ENCODE data around the gene EXT2.

Gene EXT2

DNA sequence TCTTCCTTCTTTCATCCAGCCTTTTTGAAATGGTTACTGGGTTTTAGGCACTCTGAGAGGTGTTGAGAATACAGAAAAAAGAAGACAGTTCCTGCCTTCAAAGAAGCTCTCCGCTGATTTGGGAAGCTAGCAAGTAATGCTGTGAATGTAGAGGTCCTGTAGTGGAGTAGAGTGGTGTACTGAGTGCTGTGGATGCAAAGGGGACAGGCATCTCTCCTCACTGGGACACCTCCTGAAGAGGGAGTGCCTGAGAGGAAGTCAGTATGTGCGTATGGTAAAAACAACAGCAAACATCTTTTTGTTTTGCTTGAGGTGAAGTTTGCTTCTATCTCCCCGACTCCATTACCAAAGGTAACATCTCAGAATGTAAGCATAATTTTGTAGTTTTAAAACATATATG lies 77.5 kb downstream of the EXT2 start:
- DNase-seq: no peak

DNA sequence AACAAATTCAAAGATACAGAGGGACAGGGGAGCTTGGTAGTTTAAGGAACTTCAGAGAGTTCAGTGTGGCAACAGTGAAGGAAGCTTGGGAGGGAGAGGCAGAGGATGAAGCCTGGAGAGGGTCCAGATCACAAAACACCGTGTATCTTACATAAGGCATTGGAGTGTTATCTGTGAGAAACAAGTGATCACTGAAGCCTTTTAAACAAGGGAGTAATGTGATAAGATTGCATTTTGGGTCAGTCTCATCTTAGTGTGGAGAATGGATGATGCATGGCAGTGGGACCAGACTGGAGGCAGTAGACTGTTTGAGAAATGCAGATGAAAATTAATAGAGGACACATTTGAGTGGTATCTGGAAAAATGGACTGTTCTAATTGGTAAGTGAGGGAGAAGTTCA lies 79.4 kb downstream of the EXT2 start:
- DNase-seq: no peak

DNA sequence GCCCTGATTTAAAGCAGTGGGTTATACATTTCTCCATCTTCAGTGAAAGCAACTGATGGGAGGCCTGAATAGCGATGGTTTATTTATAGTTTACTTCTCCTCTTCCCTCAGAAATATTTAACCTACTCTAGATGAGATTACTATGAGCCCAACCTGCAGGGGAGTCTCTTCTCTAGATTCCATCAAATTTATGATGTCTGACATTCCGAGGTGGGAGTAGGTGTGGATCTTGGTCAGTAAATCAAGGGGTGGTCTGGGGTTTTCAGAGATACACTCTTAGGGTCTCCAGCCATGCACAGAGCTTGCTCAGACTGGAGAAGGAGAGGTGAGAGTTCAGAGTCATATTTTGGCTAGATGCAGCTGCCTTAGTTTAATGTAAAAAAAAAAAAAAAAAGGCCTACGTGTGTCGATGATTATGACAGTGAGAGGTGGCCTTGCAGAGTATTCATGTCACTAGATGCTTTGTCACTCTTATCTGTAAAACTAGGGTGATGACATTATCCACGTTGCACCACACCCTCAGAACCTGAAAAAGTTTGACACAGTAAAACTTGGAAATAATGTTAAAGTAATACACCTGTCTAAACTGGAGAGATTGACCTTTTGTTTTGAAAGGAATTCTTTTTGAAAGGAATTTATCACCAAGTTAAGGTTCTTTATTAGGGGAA lies 81.2 kb downstream of the EXT2 start:
- no peak for DNase-seq

GRCh38 chr11:44177905-44178304 lies 82.4 kb downstream of the EXT2 start:
- DNase-seq: no peak

- no peak for DNase-seq
These were observed 82.9 kb downstream of the EXT2 start for GRCh38 chr11:44178381-44178780.

GRCh38 chr11:44179173-44179572 lies 83.7 kb downstream of the EXT2 start:
- no peak for DNase-seq

GRCh38 chr11:44180107-44180506 lies 84.6 kb downstream of the EXT2 start:
- no peak for DNase-seq

- no peak for DNase-seq
These were observed 90.0 kb downstream of the EXT2 start for GRCh38 chr11:44185522-44185921.

DNA sequence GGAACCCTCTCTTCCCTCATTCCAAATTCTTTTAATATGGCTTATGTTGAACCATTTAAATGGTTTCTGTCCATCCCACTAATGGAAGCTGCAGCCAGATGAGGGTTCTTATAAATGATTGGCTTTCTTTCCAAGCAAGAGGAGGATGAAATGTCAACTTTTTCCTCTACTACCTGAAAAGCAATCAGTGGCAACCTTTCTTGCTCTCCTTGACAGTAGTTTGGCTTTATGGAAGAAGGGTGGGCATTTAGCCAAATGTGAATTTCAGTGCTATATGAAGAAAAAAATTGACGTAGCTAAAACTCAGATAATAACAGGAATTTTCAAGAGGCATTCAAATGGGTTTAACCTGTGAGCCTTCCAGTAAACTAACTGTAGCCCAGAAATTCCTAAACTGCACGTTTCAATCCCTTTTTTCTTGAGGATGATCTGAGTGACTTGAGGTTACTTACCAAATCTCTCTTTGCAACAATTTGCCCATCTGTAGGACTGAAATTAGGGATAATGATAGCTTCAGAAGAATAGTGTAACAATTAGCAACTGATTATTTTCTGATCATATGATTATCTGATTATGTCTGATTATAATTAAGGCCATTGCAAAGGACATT lies 90.9 kb downstream of the EXT2 start:
- no peak for DNase-seq

- DNase-seq: no peak
These were observed 93.2 kb downstream of the EXT2 start for GRCh38 chr11:44188643-44189042.

DNA sequence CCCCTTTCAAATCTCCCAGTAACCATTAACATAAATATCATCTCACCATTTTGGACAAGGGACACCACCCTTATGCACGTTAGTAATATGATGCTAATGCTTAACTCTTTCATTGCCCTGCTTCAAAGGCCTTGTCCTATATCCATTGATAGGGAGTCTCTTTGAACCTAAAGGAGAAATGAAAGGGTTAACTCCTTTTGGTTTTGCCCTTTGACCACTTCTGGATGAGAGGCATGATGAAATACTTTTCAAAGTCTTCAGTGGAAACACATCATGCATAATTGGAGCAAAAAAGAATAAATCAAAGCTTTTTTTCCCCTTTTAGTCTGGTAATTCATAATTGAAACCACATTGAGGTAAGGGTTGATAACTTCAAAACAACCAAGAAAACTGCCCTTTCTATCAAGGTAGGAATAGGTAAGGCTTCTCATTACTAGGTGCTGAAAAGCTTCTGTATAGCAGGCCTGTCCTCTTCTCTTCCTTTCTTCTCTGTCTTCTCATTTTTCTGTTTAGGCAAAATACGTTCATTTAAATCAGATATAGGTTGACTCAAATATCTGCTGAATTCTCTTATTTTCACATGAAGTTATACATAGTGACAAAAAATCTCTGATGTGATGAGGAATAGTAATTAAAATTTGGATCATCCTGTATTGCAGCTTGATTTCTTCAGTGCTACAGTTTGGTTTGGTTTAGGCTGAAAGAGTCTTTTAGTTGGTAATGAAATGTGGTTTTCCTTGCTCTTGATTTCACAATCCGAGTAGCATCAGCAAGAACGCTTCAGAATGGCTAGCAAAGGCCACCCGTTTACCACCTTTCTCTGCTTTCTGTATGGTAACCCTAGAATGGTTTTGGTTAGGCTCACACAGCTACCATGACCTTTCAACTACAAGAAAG lies 94.8 kb downstream of the EXT2 start:
- no peak for DNase-seq

DNA sequence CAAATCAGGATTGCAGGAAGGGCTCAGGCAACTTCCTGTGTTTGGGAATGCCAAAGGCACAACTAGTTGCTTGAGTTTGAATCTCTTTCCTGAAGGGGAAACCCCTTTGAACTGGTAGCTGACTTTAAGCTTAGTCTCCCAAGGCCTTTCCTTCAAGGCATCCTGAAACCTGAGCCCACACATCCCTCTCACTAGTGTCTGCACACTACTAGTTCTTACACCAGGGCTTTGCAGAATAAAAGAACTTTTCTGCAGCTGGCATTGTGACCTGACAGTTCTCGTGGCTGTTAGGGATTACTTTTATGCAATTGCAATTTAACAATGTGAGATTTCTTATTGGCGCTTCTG lies 95.4 kb downstream of the EXT2 start:
- no peak for DNase-seq

- DNase-seq: no peak
These were observed 96.0 kb downstream of the EXT2 start for GRCh38 chr11:44191322-44192016.

DNA sequence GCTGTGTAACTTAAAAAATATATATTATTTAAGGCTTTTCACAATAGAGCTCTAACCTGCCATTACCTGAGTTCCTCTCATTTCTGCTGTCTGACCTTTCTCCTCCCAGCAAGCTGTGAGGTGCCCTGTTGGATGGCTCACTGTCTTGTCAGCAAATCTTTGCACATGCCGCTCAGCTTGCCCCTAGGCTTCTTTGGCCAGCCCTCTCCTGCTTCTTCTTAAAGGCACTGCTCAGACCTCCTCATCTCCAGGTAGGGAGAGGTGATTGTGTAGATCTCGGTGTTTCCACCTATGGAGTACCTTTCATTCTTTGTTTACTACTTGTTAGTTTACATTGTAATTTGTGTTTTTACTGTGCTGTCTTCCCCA lies 96.5 kb downstream of the EXT2 start:
- DNase-seq: no peak

- no peak for DNase-seq
These were observed 97.1 kb downstream of the EXT2 start for GRCh38 chr11:44192462-44193100.

GRCh38 chr11:44193856-44194255 lies 98.4 kb downstream of the EXT2 start:
- DNase-seq: no peak

GRCh38 chr11:44198146-44198724 lies 102.8 kb downstream of the EXT2 start:
- DNase-seq: no peak

DNA sequence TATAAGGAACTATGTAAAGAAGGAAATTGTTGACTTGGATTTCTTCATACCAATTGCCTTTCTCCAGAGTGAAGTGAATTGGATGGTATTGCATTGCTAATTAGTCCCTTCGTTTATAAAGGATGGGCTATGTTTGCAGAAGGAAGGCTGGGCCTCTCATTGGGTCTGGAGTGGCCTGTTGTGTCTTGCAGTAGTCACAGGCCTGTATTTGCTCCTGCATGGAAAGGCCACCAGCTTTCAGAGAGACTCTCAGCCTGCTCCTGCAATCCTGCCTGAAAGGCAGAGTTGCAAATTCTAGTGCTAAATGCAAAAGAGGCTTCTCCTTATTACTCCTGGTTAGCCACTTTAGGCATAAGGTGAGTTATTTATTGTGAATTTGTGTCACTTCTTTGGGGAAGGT lies 103.8 kb downstream of the EXT2 start:
- DNase-seq: no peak

- no peak for DNase-seq
These were observed 104.3 kb downstream of the EXT2 start for GRCh38 chr11:44199816-44200215.

GRCh38 chr11:44203270-44204043 lies 108.0 kb downstream of the EXT2 start:
- DNase-seq: no peak

- no peak for DNase-seq
These were observed 109.9 kb downstream of the EXT2 start for GRCh38 chr11:44205352-44205751.

GRCh38 chr11:44205836-44206235 lies 110.4 kb downstream of the EXT2 start:
- no peak for DNase-seq
